SH-SY5Y (cell line): ENCODE measurements around the gene LRRC32.

Experiments used
- GATA2 ChIP-seq: IDR thresholded peaks from 2 replicates; pipeline ENCODE4 v1.6.1; 2011; ENCODE audit warnings: mild to moderate bottlenecking, low read depth, low read length
- GATA3 ChIP-seq: IDR thresholded peaks from 2 replicates; pipeline ENCODE4 v1.6.1; 2011; ENCODE audit warnings: low read depth, mild to moderate bottlenecking, low read length, moderate library complexity

DNA sequence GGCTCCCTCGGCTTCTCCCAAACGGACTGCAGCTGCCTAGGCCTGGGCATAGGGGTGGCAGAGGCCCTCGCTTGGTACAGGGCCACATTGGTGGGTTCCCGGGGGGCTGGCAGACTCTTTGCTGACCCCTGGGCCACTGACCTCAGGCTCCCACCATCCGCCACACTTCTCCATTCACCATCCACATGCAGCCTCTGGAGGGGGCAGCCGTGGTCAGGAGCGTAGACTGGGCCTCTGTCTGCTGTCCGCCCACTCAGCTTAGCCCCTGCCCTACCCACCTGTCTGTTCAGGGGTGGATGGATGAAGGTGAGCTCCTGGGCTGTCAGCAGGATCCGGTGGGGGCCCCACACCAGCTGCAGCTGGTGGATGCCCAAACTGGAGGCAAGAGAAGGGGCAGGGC is 45.7 kb upstream of the LRRC32 start:
- TF ChIP-seq GATA3, result no peak
- no peak for TF ChIP-seq GATA2
